ENCODE results near the gene TDRD6.
"Not testable (repeated sequence)": the region's sequence is repeated elsewhere in the genome, so short reads cannot be mapped to it uniquely, and the experiment has no call there.

TDRD6 gene

GRCh38 chr6:46688966-46689335 lies 1.3 kb downstream of the TDRD6 start:
- no peak for DNase-seq

- no peak for DNase-seq
Observed at GRCh38 chr6:46689657-46690056, 2.0 kb downstream of the TDRD6 start.

DNA sequence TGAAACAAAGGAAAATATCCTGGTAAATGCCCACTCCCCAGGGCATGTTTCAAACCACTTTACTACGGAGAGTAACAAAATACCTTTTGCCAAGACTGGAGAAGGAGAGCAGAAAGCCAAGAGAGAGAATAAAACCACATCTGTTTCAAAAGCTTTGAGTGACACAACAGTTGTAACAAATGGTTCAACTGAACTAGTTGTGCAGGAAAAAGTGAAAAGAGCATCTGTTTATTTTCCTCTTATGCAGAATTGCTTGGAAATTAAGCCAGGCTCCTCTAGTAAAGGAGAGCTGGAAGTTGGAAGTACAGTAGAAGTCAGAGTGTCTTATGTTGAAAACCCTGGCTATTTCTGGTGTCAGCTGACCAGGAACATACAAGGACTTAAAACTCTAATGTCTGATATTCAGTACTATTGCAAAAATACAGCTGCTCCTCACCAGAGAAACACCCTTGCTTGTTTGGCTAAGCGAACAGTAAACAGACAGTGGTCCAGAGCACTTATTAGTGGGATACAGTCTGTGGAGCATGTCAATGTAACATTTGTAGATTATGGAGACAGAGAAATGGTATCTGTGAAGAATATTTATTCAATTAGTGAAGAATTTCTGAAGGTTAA lies 2.6 kb downstream of the TDRD6 start:
- no peak for DNase-seq

DNA sequence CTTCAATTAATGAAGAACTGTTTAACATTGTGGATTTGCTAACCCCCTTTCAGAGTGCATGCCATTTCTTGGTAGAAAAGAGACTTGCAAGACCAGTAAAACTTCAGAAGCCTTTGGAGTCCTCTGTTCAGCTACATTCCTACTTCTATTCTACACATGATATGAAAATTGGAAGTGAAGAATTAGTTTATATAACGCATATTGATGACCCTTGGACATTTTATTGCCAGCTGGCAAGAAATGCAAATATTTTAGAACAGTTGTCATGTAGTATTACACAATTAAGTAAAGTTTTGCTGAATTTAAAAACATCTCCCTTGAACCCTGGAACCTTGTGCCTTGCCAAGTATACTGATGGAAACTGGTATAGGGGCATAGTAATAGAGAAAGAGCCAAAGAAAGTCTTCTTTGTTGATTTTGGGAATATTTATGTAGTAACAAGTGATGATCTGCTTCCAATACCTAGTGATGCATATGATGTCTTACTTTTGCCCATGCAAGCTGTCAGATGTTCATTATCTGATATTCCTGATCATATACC lies 3.3 kb downstream of the TDRD6 start:
- DNase-seq, result no peak

DNA sequence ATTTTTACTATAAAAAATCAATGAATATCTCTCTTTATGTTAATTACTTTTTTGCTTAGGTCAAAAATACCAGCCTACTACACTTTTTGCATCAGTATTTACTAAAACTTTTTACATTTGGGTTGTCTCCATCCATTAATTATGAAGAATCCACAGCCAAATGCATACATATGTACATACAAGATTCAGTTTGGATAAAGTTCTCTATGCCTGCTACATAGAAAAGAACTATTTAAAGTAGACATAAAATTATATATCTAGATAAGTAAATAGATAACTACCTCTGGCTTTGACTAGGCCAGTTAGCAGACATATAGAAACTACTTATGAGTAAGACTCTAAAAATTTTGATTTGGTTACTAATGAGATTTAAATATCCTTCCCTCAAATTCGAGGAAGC lies 12.3 kb downstream of the TDRD6 start:
- DNase-seq, result no peak

GRCh38 chr6:46704562-46704961 lies 16.9 kb downstream of the TDRD6 start:
- DNase-seq, result peak; percentile 10

DNA sequence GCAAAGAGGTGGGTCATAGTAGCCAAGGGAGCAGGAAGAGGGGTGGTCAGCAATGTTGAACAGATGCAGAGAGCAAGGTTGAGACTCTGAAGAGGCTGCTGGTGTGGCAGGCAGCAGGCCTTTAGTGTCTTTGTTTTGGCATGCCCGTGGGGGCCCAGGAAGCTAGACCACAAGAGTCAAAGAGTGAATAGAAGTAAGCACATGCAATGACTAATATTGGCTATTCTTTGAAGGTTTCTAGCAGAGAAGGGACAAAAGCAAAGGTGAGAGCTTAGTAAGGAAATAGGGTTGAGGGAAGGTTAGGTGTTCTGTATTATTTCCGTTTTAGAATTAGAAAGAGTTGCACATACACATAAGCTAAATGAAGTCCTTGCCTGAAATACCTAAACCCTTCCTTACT lies 18.8 kb downstream of the TDRD6 start:
- no peak for DNase-seq

DNA sequence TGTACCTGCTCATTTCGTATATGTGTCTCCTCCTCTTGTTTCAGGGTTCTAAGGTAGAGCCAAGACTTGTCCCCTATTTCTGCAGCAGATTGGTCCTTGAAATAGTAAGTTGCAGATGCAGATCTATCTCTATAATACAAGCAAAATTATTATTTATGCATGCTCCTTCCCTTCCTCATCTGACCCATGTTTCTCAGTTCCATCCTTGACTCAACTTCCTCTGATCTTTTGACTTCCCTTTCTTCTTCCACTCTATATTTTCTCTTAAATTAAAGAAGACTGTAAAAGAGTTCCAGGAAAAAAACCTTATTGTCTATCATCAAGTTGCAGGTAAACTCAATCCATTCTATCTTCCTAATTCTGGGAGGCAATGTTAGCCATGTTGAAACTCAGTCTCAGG lies 23.8 kb downstream of the TDRD6 start:
- DNase-seq, result no peak

- no peak for DNase-seq
Observed at GRCh38 chr6:46715141-46715540, 27.5 kb downstream of the TDRD6 start.

- DNase-seq, result no peak
Observed at GRCh38 chr6:46719099-46719498, 31.4 kb downstream of the TDRD6 start.

GRCh38 chr6:46720401-46720800 lies 32.7 kb downstream of the TDRD6 start:
- no peak for DNase-seq

- DNase-seq, result no peak
Observed at GRCh38 chr6:46729787-46730326, 42.2 kb downstream of the TDRD6 start.

DNA sequence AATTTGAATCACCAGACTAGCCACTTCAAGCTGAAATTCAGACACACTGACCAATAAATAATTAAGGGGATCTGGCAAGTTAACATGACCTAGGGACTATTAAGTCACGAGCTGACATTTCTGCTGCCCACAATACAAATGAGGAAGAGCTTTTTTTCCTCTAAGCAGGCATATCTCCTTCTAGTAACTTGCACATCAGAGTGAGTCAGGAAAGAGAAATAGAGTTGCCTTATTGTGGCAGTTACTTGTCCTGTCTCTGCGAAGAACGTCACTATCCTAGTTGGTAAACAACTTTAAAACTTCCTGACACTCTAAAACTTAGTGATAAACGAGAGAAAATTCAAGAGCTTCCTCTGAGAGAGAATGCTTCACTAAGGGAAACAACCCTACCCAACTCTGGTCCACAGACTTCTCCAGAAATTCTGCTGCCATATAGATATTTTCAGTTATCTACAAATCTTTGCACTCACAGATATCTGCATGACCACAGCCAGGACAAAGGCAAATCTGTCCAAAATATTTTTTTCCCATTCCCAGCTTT lies 43.3 kb downstream of the TDRD6 start:
- DNase-seq, result no peak

DNA sequence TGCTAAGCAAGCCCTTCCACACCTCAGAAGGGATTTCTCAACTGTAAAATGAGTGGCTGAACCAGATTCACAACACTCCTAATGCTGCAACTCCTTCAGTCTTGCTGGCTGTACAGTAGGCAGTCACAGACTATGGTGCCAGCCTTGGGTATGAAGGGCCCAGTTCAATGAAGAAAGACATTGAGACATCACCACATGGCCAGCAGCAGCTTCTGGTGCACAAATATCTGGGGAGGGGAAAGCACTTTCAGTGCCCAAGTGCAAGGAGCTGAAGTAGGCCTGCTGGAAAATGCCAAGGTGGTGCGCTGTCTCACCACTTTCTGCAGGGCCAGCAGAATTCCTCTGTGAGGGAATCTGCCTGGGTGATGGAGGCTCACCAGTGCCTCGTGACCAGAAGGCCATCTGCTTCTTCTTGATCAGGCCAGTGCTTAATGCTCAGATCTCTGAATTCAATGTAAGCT lies 45.7 kb downstream of the TDRD6 start:
- no peak for DNase-seq

DNA sequence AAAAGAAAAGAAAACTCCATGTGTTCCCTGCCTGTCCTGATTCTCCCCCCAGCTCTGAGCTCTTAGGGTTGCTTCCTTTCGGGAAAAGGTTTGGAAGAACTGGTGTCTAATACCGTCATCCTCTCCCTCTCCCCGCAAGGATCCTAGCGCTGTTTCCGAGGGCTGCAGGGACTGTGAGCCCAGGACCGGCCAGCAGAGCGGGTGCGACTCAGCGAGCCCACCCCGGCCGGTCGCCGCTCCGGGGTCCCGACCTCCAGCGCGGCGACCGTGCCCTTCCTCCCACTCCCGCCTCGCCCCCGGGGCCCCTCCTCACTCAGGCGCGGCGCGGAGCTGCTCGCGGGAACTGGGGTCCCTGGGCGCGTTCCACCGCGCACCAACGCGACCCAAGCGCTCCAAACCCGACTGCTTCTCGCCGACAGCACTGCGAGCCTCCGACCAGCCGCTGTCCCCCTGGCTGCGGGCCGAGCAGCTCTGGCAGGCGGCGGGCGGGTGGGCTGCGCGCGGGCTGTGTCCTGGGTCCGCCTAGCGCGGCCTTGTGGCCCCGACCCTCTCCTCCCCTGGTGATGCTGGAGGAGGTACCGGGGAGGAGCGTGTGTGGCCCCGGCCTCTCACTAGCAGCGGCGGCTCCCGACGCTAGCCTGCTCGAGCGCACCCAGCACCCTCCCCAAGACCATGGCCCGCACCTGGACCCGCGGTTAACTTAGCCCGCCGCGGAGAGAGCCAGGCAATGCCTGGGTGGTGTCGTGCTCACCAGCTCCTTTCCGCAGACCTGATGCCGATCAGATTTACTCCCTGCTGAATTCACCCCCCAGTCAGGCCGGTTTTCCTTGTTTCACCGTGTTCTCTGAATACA lies 47.4 kb downstream of the TDRD6 start, which contains the start of gene PLA2G7:
PLA2G7 (minus strand) TSS at position 509 of the 853 bp plus-strand sequence. CDS start 12,484 bp downstream, outside the sequence.
- no peak for DNase-seq

GRCh38 chr6:46735720-46736031 lies 48.0 kb downstream of the TDRD6 start:
- DNase-seq, result no peak

GRCh38 chr6:46736906-46737305 lies 49.2 kb downstream of the TDRD6 start:
- DNase-seq, result no peak

- no peak for DNase-seq
Observed at GRCh38 chr6:46741482-46741881, 53.8 kb downstream of the TDRD6 start.

DNA sequence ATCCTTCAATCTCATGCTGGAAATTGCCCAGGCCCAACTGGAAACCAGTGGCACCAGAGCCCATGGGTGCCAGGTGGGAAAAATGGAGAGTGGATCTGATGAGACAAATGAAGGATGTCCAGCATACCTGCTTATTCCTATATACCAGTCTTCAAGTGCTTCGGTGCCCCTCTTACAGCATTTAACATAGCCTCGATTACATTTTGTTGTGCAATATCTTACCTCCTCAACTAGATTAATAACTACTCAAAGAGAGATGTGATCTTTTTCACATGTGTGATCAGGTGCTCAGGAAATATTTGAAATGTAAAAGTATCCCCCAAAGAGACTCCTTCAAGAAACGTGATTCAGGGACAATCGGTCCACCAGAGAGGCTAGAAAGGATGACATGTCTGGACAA lies 54.2 kb downstream of the TDRD6 start:
- no peak for DNase-seq

- no peak for DNase-seq
Observed at GRCh38 chr6:46743425-46744158, 55.9 kb downstream of the TDRD6 start.

- not testable (repeated sequence) for DNase-seq
Observed at GRCh38 chr6:46744159-46744725, 56.6 kb downstream of the TDRD6 start.

DNA sequence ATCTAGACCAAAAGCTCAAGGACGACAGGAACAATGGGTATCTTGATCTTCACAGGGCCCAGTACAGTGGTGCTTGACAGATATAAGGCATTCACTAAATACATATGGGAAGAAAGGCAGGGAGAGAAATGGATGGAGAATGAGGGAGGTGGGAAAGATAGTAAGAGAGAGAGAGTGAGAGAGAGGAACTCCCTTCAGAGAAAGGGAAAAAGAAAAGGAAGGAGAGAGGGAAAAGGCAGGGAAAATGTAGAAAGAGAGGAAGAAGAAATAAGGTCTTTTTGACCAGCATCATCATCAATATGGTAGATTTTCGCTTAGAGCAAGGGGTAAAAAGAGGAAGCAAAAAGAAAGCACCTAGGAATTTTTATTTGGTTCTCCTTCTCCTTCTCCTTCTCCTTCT lies 58.3 kb downstream of the TDRD6 start:
- DNase-seq, result no peak

DNA sequence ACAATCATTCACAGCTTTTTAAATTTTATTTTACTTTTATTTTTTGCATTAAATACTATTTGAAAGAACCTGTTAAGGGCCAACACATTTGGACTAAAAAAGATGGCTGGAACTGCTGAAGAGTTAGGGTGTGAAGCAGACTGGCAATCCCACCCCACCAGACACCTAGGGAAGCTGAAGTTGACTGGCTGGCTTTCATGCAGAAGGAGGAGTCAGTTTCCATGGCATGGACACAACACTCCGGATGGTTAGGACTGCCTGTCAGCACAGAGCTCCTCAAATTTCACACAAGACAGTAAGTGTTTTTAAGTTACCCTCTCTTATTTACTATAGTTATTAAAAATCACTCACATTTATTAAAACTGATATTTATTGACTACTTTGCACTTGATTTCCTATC lies 59.0 kb downstream of the TDRD6 start, which contains the start of gene ANKRD66:
ANKRD66 (plus strand) TSS at position 238 of the 400 bp plus-strand sequence. CDS start 5,016 bp downstream, outside the sequence.
- DNase-seq, result peak; percentile 8
